Glutamatergic neuron (in vitro differentiated cells): ENCODE data around the gene NSUN6. TPM values are rescaled to one million over a fixed set of nuclear protein-coding genes. Genes with fewer than 3 reads are reported as not detected.

Experiments used
- DNase-seq: peaks from one replicate; pipeline ENCODE4 v3.0.0; 2022
- H3K27ac Mint-ChIP-seq: one replicate; pipeline ENCODE4 v1.8.0; 2020; ENCODE audit warnings: mild to moderate bottlenecking, mixed read lengths, inconsistent platforms; ENCODE audit not compliant: unreplicated experiment
- H3K27me3 Mint-ChIP-seq: one replicate; pipeline ENCODE4 v1.8.0; 2020; ENCODE audit warnings: mild to moderate bottlenecking, moderate library complexity, mixed read lengths, inconsistent platforms; ENCODE audit not compliant: unreplicated experiment
- H3K36me3 Mint-ChIP-seq: one replicate; pipeline ENCODE4 v1.8.0; 2020; ENCODE audit warnings: mild to moderate bottlenecking, mixed read lengths, inconsistent platforms; ENCODE audit not compliant: unreplicated experiment
- H3K4me1 Mint-ChIP-seq: one replicate; pipeline ENCODE4 v1.8.0; 2020; ENCODE audit warnings: mild to moderate bottlenecking, low read depth, mixed read lengths, inconsistent platforms; ENCODE audit not compliant: unreplicated experiment
- H3K4me3 Mint-ChIP-seq: one replicate; pipeline ENCODE4 v1.8.0; 2020; ENCODE audit warnings: mild to moderate bottlenecking, mixed read lengths, inconsistent platforms; ENCODE audit not compliant: unreplicated experiment
- H3K9me3 Mint-ChIP-seq: one replicate; pipeline ENCODE4 v1.8.0; 2020; ENCODE audit warnings: mild to moderate bottlenecking, moderate library complexity, mixed read lengths, inconsistent platforms; ENCODE audit not compliant: unreplicated experiment
- total RNA-seq: library from RNA; stranded (reverse); fragmentation: NEBNext Ultra II Directional; extraction: Animal tissue kit (Norgen Biotek cat#: 25700); gene quantifications from one replicate; pipeline ENCODE4 v1.2.1, GENCODE V29; 2021; ENCODE audit not compliant: unreplicated experiment
- TF ChIP-seq, protein P1 (sequence below): fragments of 200-600 bp; sonication (generic); IDR thresholded peaks from one replicate; pipeline ENCODE4 v1.5.0; 2021; ENCODE audit not compliant: partially characterized antibody, unreplicated experiment

NSUN6 gene
- total RNA-seq, 1 donor from 2014 or later, result 20.7 TPM

DNA sequence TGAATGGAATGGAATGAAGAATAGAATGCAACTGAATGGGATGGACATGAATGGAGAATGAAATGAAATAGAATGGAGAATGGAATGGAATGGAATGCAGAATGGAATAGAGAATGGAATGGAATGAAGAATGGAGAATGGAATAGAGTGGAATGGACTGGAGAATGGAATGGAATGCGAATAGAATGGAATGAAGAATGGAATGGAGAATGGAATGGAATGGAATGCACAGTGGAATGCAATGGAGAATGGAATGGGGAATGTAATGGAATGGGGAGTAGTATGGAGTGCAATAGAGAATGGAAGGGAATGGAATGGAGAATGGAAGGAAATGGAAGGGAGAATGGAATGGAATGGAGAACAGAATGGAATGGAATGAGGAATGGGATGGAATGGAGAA is 93.4 kb downstream of the NSUN6 start:
- no peaks in the 10 kb centered on the region for H3K27me3 Mint-ChIP-seq
- no peak overlapping the region for H3K4me3 Mint-ChIP-seq
- H3K27ac Mint-ChIP-seq, result no peak overlapping the region
- no peaks in the 10 kb centered on the region for H3K4me1 Mint-ChIP-seq
- TF ChIP-seq, protein P1, sequence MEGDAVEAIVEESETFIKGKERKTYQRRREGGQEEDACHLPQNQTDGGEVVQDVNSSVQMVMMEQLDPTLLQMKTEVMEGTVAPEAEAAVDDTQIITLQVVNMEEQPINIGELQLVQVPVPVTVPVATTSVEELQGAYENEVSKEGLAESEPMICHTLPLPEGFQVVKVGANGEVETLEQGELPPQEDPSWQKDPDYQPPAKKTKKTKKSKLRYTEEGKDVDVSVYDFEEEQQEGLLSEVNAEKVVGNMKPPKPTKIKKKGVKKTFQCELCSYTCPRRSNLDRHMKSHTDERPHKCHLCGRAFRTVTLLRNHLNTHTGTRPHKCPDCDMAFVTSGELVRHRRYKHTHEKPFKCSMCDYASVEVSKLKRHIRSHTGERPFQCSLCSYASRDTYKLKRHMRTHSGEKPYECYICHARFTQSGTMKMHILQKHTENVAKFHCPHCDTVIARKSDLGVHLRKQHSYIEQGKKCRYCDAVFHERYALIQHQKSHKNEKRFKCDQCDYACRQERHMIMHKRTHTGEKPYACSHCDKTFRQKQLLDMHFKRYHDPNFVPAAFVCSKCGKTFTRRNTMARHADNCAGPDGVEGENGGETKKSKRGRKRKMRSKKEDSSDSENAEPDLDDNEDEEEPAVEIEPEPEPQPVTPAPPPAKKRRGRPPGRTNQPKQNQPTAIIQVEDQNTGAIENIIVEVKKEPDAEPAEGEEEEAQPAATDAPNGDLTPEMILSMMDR, result no peak
- H3K9me3 Mint-ChIP-seq, result no peaks in the 10 kb centered on the region
- no peak for DNase-seq
- H3K36me3 Mint-ChIP-seq, result no peaks in the 10 kb centered on the region

DNA sequence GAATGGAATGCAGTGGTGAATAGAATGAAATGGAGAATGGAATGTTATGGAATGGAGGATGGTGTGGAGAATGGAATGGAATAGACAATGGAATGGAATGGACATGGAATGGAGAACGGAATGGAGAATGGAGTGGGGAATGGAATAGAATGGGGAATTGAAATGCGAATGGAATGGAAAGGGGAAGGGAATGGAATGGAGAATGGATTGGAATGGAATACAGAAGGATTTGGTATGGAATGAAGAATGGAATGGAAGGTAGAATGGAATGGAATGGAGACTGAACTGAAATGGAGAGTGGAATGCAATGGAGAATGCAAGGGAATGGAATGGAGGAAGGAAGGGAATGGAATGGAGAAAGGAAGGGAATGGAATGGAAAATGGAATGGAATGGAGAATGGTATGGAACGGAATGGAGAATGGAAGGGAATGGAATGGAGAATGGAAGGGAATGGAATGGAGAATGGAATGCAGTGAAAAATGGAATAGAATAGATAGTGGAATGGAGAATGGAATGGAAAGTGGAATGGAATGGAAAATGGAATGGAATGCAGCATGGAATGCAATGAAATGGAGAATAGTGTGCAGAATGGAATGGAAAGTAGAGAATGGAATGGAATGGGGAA is 94.8 kb downstream of the NSUN6 start:
- no peaks in the 10 kb centered on the region for H3K4me1 Mint-ChIP-seq
- H3K36me3 Mint-ChIP-seq, result no peaks in the 10 kb centered on the region
- TF ChIP-seq, protein P1, result no peak
- H3K4me3 Mint-ChIP-seq, result no peak overlapping the region
- H3K27me3 Mint-ChIP-seq, result no peaks in the 10 kb centered on the region
- DNase-seq, result no peak
- H3K27ac Mint-ChIP-seq, result no peak overlapping the region
- no peaks in the 10 kb centered on the region for H3K9me3 Mint-ChIP-seq

DNA sequence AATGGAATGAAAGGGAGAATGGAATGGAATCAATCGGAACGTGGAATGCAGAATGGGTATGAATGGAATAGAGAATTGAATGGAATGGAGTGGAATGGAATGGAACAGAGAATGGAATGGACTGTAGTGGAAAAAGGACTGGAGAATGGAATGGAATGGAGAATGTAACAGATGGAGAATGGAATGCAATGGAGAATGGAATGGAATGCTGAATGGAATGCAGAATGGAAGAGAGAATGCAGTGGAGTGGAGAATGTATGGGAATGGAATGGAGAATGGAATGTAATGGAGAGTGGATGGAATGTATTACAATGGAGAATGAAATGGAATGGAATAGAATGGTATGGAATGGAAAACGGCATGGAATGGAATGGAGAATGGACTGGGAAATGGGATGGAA is 96.9 kb downstream of the NSUN6 start:
- H3K27ac Mint-ChIP-seq, result no peak overlapping the region
- H3K36me3 Mint-ChIP-seq, result no peaks in the 10 kb centered on the region
- no peak overlapping the region for H3K4me3 Mint-ChIP-seq
- H3K27me3 Mint-ChIP-seq, result no peaks in the 10 kb centered on the region
- TF ChIP-seq, protein P1, result no peak
- H3K4me1 Mint-ChIP-seq, result no peaks in the 10 kb centered on the region
- no peak for DNase-seq
- H3K9me3 Mint-ChIP-seq, result no peaks in the 10 kb centered on the region

DNA sequence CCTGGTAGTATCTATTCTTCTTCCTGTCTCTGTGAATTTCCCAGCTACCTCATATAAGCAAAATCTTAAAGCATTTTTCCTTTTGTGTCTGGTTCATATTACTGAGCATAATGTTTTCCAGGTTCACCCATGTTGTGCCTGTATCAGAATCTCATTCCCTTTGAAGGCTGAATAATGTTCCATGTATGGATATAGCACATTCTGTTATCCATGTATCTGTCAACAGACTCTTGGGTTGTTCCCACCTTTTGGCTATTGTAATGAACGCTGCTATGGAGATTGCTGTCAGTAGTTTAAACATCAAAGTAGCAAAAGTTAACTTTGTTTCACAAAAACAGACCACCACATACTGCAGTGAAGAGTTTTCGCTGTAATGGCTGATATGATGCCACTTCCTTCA is 99.9 kb downstream of the NSUN6 start:
- TF ChIP-seq, protein P1, result no peak
- Mint-ChIP-seq H3K27me3 (no peaks in the 10 kb centered on the region), H3K9me3 (no peaks in the 10 kb centered on the region), H3K27ac (no peak overlapping the region), H3K36me3 (no peaks in the 10 kb centered on the region), H3K4me3 (no peak overlapping the region), H3K4me1 (no peaks in the 10 kb centered on the region)
- DNase-seq, result no peak

DNA sequence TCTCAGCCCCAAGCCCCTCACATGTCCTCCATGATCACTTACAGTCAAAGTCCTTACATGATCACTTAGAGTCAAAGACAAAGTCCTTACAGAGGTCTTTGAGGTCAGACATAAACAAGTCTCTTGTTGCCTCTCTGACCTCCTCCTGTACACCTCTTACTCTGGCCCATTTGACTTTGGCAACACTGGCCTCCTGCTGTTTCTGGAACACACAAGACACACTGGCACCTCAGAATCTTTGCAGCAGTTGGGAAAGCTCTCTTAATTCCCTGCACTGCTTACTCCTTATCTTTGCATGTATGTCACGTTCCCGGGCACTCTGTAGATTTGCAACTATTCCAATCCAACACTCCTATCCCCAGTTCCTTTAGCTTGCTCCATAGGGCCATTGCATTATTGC is 102.3 kb downstream of the NSUN6 start:
- H3K27me3 Mint-ChIP-seq, result no peaks in the 10 kb centered on the region
- TF ChIP-seq, protein P1, result no peak
- no peak for DNase-seq
- no peaks in the 10 kb centered on the region for H3K36me3 Mint-ChIP-seq
- H3K4me1 Mint-ChIP-seq, result peaks cover 5% of the 10 kb centered on the region
- no peaks in the 10 kb centered on the region for H3K9me3 Mint-ChIP-seq
- H3K27ac Mint-ChIP-seq, result no peak overlapping the region
- H3K4me3 Mint-ChIP-seq, result no peak overlapping the region
